NCI-H1930 (cell line): ENCODE results near the gene RAB31.

Source experiments
- DNase-seq, 2 experiments: peaks; one replicate each; lab custom pipeline; 2025; lab: John Stamatoyannopoulos, UW

Gene RAB31

DNA sequence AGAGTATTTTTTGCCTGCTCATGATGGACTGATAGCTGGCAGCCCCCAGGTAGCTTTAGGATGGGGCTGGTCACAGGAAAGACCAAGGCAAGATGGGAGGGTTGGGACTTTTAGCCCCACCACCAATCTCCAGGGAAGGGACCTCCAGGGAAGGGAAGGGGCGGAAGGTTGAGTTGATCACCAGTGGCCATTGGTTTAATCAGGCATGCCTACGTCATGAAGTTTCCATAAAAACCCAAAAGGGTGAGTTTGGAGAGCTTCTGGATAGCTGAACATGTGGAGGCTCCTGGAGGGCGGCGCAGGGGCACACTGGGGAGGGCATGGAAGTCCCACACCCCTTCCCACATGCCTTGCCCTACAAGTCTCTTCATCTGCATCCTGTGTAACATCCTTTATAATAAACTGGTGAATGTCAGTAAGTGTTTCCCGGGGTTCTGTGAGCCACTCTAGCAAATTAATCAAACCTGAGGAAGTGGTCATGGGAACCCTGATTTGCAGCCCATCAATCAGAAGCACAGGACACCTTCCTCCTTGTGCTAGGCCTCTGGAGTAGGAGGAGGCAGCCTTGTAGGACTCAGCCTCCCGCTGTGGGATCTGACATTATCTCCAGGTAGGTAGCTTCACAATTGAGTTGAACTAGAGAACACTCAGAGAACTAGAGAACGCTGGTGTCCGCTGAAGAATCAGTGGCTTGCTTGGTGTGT is 30.3 kb downstream of the RAB31 start:
- DNase-seq = no peak

DNA sequence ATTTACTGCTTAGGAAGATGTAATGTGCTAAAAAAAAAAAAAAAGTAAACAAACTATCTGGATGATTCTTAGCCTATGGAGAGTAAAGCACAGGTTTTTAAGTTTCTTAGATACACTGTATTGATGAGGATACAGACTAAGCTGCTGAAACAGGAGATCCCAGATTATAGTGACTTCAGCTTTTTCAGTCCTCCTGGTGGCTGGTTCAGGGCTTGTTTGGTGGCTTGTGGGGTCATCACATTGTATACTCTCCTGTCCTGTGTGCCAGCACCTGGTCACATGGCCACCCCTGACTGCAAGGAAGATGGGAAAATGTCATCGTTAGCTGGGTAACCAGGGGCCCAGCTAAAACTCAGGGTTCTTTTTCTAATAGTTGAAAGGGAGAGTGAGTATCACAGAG is 31.4 kb downstream of the RAB31 start:
- DNase-seq = no peak

DNA sequence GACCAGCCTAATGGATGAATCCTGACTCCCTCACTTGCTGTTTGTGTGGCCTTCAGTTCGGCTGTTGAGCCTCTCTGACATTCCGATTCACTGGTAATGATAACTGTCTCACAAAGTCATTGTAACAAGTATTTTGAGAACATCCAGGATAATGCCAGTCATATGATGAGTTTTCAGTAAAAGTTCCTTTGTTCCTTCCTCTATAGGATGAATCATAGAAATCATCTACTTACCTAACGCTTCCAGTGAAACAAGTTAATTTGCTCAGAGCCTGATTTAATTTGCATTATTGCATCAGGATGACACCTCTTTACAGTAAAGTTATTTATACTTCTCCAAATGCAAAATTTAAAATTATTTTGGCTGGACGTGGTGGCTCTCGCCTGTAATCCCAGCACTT is 32.0 kb downstream of the RAB31 start:
- DNase-seq = no peak

DNA sequence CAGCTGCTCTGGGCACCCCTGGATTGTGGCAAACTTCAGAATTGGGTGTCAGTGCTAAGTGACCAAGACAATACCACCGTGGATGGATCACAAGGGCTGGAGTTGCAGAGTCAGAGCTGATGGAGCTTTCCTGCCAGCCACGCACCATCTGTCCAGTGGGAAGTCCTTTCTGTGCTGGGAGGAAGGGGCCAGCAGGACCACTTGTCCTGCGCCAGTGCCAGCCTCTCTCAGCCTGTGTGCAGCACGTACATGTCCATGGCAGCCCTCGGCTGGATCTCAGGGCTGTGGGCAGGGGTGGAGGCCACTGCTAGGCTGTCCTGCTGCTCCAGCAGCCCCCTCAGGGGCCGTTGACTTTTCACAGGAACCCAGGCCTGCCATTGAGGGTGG is 33.3 kb downstream of the RAB31 start:
- no peak for DNase-seq

DNA sequence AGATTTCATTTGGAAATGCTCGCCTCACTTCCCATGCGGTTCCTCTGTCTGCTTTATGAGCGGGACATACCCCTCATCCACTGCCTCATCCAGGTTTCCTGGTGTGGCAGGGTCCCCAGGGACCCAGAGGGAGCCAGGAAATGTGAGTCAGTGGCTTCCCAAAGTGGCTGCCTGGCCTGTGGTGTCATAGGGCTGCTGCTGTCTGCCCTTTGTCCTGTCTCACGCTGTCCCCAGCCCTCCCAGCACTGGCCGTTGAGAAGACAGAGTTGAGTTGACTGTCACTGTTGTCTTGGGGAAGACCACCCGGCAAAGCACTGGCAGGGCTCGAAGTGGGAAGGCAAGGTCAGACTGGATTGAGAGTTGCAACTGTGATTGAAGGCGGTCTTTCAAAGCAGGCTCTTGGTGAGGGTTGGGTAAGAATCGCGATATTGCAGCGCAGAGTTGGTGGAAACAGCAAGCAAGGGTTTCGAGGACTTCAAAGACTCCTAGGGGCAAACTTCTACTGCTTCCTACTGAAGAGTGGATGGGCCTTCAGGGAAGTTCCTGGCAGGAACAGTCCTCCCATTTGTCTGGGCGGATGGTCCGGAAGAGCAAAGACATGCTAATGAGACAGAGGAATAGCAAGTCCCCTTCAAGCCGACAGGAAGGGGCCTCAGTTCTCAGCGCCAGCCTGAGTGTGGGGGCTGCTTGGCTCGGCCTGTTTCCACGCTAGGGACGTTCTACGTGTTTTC is 33.9 kb downstream of the RAB31 start:
- no peak for DNase-seq

DNA sequence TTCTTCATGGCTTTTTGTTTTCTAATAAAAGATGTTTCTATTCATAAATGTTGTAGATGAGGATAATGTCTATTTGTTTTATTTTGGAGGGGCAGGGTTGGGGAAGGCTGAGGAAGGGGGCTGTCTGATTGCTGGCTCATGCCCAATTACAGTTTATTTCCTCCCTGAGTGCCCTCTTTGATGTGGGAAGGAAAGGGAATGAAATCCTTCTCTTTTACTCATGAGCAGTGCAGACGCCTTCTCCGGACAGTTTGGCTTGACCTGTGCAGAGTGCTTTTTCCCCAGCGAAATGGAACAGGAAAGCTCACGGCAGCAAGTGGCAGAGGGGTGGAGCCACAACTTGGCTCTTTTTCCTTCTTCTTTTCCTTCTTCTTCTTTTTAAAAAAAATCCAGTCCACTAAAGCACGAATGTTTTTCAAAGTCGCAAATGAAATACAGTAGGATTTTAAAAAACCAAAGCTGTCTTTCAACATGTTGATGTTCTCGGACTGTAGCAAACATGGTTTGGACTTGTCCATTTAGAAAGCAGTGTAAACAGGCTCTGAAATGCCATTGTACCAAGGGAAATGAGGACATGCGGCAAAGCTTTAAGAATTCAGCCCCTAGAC is 34.5 kb downstream of the RAB31 start:
- DNase-seq = no peak

DNA sequence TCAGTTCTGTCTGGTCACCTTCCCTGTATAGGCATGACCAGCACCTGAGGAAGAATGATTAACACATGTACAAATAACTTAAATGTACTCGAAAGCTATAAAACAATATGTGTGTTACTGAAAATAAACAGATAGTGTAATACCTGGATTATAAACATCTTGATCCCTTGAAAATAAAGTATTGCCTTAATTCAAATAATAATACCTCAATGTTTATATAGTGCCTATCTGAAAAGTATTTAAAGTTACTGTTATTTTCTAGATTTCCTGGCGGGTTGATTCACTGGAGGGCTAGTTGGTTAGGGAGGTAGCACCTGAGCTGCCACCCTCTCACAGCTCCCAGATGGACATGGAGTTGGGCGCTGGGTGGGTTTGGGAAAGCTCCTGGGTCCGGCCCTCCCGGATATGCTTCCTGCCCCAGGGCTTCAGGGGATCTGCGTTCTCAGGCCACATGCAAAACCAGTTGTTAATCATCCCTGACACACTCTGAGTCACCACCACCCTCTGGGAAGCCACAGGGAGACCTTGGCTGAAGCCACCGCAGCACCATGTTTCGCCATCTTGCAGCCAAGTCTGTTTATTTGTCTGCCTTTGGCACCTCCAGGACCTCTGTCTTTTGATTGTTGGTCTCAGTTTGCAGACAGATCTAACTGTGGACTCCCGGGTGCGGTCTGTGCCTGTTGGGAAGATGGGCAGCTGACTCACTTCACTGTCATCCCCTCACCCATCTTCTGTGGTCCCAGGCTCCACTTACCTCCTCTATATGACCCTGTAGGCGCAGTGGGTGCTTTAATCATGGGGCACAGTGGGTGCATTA is 35.3 kb downstream of the RAB31 start:
- no peak for DNase-seq

DNA sequence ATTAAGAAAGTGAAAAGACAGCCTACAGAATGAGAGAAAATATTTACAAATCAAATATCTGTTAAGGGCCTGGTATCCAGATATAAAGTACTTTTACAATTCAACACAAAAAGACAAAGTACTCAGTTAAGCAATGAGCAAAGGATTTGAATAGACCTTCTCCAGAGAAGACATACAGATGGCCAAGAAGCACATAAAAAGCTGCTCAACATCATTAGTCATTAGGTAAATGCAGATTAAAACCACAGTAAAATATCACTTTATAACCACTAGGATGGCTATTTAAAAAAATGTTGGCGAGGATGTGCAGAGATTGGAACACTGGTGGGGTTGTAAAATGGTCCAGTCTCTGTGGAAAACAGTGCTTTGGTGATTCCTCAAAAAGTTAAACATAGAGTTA is 38.9 kb downstream of the RAB31 start:
- DNase-seq = no peak

DNA sequence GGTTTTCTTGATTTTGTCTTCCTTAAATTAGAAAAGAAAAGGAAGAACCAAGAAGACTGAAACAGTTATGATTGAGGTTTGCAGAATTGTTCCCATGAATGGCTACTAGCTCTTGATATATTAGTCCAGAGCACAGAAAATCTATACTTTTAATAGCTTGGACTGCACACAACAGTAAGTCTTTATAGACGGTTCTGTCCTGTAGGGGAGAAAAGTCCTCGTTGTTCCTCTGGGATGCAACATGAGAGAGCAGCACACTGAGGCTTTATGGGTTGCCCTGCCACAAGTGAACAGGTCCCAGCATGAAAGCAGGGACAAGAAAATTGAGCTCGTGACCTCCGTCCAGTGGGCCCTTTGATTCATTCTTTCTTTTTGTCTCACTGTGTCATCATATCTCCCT is 41.5 kb downstream of the RAB31 start:
- no peak for DNase-seq

DNA sequence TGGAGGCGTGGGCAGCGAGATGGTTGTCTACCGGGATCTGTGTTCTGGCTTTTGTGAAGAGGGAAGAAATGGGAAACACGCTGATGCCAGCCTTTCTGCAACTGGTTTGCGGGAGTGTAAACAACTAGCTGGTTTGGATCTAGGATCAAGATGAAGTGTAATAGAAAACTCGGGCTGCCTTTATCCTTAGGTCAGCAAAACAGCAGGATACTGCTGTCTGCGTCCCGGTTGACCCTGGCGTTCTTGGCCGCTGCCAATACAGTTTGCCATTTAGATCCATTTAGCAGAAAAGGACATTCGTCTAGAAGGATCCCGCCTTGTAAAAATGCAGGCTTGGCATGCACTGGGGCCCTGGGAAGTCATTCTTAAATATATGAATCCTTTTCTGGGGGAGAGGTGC is 42.0 kb downstream of the RAB31 start:
- DNase-seq = no peak

DNA sequence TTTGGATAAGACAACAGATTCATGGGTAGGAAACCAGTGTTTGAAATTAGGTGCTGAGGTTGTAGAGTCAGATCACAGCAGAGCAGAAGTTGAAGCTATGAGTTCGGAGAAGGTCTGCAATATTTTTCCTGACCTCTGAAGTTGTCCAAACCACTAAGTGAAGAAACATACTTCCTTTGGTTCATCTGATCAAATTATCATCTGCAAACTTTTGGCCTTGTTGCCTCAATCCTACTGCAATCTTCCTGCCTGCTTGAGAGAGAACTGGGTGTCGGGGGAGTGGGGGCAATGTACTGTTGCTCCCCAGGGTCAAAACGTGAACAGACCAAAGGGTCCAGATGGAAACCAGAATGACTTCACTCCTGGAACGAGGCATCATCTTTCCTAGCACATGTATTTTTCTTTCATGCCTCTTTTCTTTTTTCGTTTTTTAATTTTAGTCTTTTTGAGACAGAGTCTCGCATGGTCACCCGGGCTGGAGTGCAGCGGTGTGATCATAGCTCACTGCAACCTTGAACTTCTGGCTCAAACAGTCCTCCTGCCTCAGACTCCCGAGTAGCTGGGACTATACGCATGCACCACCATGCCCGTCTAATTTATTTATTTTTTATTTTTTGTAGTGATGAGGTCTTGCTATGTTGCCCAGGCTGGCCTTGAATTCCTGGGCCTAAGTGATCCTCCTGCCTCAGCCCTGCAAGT is 42.7 kb downstream of the RAB31 start:
- no peak for DNase-seq

DNA sequence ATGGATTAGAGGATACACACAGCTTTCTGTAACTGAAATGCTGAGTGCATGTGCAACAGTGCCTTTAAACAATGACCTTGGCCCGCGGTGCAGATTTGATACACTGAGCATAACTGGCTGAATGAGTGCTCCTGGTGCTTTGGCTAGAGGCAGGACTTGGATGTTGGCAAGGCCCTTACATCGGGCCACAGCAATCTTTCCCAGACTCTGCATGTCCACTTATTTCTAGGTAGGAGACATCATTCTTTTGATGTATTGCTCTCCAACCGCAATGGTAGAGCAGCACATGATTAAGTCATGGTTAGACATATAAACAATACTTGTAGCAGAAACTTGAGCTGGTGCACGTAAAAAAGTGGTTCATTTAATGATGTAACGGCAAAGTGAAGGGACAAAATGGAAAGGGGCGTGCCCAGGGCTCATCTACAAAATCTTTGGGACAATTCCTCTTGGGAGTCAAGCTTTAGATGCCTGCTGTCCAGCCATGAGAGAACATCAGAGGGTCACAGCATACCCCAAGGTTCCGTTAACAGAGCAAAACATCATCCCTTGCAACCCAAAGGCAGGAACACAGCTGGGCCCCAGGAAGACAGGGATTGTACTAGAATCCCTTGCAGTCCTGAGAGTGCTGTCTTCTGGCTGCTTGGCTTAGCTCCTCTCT is 43.4 kb downstream of the RAB31 start:
- DNase-seq = no peak

DNA sequence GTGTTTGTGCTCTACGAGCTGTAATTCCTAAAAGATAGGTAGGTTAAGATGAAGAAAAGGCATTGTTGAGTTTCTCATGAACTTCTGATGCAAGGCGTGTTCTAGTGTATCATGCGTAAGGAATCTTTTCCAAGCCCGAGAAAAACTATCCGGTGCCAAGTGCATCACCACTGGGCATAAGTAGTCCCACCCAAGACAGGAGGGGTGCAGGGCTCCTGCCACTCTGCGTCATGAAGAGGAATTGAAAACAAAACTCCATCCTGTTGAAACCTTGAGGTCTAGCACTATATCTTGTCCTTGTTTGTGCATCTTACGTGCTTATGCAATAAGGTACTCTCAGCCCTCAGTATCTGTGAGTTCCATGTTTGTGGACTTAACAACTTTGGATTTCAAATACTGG is 45.7 kb downstream of the RAB31 start:
- DNase-seq = no peak

DNA sequence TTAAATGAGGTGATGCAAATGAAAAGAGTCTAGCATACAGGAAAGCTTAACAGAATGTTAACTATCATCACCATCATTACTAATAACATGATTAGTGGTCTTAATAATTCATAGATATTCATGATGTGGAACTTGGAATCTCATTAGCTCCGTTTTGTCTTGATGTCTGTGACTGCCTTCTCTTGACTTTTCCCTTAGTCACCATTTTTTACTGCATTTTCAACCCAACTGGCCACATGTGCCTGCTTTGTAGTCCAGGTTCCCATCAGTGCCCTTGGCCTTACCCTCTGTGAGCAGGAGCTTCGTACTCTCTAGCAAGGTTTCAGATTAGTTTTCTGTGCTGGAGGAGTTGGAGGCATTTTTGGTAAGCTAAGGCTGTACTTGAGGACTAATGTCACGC is 47.0 kb downstream of the RAB31 start:
- no peak for DNase-seq

DNA sequence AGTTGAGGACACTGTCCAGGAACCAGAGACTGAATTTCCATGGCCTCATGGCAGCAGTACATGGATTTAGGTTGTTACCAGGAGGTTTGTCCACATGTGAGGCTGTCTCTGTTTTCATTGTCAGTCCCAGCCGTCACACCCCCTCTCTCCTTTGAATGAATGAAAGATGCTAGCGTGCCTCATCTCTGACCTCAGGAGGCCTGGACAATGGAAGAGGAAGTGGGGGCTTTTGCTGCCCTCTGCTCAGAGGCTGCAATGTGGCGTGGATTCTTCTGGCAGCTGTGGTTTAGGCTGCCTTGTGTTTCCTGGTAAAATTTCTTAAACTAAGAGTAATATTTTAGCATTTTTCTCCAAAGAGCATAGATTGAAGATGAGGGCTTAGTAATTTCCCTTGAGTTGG is 47.5 kb downstream of the RAB31 start:
- DNase-seq = no peak

DNA sequence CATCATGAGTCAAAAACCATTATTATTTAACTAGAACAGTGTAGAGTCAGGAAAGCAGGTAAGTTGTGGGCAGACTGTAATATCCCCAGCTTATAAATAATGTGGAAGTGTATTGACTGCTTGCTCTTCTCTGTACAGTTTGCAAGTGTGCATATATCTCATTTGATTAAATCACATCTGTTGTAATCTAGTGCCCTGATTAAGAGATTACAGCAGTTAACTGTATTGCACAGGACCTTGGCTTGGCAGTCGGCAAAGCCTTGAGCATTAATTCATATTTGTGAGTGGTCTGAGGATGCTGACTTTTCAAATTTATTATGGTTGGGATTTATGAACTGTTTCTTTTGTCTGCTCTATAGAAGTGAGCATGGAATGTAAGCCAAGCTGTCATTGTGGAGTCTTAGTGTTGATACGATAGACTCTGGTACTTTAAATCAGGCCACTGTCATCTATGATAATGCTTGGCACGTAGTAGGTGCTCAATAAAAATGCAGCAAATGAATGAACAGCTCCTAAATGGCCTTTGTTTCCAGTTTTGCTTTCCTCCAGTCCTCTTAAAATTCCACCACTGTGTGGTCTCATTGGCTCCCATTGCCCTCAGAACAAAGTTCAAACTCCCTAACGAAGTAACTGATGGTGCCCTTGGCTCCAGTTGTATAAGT is 48.3 kb downstream of the RAB31 start:
- DNase-seq = no peak

DNA sequence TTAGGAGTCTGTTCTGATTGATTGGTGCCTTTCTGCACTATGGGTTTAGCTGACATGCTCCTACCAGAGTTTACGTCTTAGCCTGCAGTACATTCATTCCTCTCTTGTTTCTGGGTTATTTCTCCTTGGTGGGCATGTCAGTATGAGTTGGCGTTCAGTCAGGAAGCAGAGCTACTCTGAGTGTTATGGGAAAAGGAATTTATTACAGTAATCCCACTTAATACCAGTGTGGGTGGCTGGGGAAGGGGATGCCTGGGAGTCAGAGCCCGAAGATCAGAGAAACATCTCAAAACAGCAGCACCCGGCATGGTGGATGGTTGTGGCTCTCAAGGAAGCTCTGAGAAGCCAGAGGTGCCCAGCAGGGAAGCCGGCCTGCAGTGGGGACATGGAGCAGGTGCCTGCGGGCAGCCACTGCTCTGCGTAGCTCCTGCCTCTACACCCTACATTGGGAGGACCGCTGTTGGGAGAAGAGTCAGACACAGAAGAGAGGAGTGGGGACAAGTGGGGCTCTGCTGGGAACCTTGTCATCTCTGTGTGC is 48.9 kb downstream of the RAB31 start:
- no peak for DNase-seq

DNA sequence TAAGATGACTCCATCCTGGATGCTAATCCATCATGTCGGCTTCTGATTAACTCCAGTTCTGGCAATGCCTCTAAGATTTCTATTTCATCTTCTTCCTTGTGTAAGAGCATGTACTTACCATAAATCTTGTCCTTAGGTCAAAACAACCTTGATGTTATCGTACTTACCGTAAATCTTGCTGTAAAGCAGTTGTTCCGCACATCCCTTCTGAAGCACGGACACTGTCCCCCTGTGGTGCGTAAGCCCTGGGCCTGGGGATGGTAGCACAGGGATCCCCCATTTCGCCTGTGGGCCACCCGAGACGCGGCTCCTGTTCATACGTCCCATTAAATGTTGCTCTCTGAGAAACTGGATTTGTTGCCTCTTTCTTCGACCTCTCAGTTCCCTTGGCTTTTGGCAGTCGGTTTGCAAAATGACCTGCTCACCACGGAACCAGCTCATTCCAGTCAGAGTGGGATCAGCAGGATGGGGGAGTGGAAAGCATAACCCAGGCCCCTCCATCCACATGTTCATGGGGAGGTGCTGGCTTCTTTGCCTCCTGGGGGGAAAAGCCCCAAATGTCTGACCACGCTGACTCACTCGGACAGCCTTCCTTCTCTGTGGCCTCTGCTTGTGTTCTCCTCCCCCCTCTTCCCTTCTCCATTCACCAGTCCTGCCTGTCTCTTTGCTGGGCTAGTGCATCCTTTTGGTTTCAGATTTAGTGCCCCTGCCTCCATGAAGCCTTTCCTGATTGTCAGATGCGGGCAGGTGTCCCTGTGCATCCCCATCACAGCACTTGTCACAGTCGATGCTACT is 49.9 kb downstream of the RAB31 start:
- no peak for DNase-seq

DNA sequence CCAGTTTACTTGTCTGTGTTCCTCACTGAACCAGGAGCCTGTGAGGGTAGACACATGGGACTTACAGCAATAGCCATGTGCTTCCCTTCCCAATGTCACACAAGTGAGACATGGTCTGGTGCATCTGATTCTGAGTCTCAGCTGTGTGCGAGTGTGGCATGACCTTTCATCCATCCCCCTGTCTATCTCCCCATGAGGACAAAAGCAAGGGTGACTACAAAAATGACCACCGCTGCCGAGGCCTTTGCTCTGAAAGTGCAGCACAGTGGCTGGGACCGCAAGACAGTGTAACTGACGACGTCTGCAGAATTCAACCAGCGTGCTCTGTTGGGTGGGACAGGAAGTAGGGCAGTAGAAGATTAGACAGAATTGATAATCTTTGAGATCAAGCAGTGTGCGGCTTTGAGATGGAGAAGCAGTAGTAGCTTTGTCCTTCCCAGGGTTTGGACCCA is 50.5 kb downstream of the RAB31 start:
- DNase-seq = no peak

DNA sequence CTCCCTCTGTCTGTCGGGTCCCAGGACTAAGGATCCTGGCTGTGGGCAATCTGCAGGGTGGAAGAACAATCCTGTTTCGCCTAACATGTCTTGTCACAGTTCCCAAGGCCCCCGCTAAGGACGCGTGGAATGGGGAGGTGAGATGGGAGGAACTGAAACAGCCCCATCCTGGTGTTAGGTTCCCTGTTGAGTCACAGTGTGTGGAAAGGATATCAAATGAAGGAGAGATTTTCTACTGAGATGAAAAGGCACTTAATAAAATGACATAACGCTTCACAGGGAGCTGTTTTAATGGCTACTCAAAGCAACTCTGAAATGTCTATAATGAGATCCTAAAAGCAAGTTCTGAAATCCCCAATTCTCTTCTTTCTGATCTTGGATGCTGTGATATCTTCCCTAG is 52.5 kb downstream of the RAB31 start:
- DNase-seq = no peak
